GM18505 (cell line): ENCODE data around the gene TTC28.

Source experiments
- ATAC-seq: cut with Tn5 transposase; IDR thresholded peaks from one replicate; pipeline ENCODE4 v1.9.1; 2021; ENCODE audit not compliant: unreplicated experiment
- POLR2A ChIP-seq: IDR thresholded peaks from 4 replicates; pipeline ENCODE4 v1.6.1; 2011; ENCODE audit warnings: borderline replicate concordance; ENCODE audit not compliant: insufficient read depth, insufficient read length; ENCODE audit errors: extremely low read depth

Gene TTC28

DNA sequence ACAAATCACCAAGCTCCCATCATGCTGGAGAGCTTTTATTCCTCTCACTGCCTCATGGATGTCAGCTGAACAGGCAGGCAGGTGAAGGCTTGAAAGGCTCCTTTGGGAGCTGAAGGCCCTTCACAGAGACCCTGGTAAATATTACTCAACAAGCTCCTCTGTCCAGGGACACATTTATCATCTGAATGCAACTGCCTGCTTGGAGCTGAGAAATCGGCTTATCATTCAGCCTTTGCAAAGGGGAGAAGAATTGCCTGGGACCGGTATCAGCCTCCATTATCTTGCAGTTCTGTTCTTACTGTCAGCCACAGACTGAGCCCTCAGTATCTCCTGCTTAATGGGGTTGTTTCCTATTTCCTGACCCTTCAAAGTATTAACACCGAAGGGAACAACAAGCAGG, 646.8 kb downstream of the TTC28 start:
- TF ChIP-seq POLR2A, result no peak
- no peak for ATAC-seq

DNA sequence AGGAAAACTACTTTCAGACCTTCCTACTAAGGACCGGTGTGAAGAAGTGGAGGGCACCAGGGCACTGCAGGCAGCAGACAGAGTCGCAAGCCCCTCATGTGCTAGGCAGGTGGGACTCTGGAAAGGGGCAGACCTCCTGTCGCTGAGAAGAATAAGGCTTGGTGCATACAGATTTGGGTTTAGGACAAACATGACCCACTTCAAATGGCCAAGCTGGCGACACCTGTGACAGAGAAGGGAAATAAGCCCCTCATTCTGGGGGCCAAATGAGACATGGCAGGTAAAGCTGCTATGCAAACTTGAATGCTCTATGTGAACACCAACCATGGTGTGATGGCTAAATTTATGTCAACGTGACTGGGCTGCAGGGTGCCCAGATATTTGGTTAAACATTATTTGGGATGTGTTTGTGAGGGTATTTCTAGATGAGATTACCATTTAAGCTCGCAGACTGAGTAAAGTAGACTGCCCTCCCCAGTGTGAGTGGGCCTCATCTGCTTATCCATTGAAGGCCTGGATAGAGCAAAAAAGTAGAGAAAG, 648.2 kb downstream of the TTC28 start:
- TF ChIP-seq POLR2A, result no peak
- no peak for ATAC-seq

DNA sequence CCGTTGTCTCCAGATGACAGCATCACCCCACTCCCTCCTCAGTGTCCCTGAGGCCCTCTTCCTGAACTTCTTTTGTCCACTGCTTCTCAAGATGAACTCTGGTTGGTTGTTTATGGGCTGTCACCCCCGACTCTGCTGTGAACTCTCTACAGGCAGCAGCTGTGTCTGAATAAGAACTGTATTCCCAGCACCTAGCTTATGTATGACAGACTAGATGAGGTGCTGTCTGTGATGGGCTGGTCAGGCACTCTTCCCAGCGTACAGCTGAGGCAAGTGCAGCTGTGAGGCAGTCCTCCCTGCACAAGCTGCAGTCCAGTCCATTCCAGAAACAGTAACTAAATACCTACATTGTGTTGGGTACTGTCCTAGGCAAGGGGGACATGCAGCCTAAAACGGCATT, 649.2 kb downstream of the TTC28 start:
- ATAC-seq, result no peak

DNA sequence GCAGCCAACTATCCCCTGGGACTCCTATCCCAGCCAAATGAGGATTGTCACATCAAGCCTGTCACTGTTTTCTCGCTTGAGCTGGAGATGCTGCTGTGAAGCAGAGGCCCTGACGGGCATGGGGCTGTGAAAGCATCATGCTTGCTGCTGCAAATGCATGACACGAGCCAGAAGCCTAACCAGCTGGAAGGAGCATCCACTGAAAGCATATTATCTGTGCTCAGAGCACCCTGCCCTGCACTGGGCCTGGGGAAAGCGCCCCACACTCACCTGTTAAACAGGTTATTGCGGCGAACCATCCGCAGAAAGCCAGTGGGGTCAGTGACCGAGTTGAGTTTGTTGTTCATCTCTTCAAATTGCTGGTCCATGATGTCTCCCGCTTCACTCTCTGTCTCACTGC, 649.7 kb downstream of the TTC28 start:
- ATAC-seq, result no peak
- no peak for TF ChIP-seq POLR2A

More for the DNA sequence above, 649.2 kb downstream of the TTC28 start:
- TF ChIP-seq POLR2A, result no peak

DNA sequence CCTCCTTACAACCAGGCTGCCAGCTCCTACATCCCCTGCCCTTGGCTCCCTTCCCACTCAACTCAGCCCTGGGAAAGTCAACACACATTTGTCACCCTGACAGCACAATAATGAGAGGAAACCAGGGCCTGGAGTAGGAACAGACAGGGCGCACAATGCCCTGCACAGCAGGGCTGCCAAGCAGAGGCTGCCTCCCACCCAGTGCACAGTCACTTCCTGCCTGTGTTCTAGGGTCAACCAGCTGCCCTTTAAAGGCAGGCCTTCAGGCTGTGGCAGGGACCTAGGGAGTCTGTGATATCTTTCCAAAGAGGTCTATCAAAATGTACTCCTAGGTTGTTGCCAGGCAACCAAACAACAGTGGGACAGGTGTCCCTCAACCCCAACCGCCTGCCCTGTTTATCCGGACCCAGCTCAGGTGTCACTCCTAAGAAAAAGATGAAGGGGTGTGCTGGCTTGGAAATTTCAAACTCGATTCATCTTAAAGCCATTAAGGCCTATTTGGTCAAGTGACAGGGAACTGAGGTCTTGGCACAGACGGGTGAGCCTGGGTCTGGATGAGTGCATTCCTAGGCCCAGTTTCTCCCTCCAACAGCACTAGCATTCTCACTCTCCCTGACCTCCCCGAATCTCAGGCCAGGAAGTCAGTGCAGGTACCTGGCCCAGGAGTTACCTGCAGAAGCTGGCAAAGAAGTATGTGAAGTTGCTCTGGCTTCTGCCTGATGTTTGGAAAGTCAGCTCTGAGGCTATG, 650.3 kb downstream of the TTC28 start:
- ATAC-seq, result no peak
- TF ChIP-seq POLR2A, result no peak

DNA sequence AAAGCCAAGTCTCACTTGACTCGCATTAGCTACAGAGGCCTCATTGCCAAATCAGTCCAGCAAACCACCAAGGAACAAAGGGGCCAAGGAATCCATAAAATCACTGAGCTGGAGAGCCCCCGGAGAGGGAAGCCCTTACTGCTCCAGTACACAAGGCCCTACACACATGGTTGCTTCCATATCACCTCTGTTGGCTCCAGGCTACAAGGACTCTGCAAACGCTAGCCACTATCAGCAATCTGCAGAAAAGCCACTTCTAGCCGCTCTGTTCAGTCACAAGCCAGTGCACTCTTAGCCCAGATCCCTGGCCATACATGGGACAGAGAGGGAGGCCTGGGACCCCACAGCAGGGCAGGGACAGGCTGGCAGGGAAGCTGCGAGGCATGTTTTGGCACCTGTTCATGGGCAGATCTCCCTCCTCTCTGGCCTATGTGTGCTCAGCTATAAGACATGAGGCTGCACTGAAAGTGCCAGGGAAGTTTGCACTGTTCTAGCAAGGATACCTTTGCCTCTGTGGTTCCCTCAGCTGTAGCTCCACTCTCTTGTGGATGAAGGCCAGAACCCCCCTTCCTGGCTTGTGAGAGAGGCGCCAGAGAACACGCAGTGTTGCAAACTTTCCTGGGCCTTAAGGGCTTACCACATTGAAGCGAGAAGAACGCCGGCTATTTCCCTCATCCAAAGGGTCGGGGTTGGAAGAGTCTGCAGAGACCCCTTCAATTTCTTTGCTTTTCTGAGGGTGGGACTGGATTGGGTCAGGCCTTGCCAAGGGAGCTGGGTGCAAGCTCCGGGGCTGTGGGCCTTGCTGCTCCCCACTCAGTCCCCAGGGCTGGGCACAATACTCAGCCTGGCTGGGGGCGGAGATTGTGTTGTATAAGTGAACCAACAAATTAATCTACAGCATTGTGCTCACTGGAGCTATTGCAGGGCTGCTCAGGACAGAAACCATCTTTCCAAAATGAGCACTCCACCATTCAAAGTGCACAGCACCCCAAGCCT, 651.9 kb downstream of the TTC28 start:
- ATAC-seq, result no peak
- no peak for TF ChIP-seq POLR2A

DNA sequence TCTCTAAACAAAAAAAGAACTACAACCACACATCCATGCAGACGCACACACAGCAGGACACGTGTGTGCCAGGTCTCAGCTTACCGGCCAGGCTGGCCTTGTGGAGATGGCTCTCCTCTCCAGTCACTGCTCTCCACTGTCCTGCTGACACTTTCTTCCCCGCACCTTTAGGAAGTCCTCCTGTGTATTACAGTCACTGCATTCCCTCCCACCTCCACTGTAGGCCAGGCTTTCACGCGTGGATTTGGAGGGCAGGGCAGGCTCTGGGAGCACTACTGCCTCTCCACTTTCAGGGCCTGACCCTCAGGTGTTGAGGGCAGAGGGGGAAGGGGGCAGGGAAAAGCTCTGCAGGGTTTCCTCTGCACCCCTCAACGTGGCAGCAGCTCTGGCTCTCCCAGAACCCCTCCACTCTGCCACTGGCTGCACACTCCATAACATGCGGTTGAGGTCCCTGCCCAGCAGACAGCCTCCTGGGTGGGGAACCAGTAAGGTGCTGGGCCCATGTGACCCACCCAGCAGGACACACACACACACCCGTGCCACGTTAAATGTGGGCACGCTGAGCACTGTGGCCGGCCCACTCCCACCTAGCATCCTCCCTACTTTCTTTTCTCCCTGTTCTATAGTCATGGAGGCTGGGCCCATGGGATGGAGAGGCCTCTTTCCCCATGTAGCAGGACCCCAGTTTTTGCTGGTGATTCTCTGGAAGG, 653.6 kb downstream of the TTC28 start:
- ATAC-seq, result no peak
- no peak for TF ChIP-seq POLR2A

DNA sequence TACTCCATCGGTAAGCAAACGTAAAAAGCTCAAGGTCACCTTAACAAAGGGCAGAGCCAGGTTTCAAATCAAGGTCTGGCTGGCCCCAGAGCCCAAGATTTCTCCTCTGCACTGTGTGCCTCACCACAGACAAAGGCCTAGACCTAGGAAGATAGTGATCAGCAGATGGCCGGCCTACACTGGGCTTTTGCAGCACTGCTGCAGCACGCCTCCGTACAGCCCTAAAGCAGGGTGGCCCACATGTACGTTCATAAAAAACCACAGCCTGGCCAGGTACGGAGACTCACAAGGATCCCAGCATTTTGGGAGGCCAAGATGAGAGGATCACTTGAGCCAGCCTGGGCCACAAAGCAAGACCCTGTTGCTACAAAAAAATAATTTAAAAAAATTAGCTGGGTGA, 654.3 kb downstream of the TTC28 start:
- no peak for ATAC-seq
- no peak for TF ChIP-seq POLR2A

DNA sequence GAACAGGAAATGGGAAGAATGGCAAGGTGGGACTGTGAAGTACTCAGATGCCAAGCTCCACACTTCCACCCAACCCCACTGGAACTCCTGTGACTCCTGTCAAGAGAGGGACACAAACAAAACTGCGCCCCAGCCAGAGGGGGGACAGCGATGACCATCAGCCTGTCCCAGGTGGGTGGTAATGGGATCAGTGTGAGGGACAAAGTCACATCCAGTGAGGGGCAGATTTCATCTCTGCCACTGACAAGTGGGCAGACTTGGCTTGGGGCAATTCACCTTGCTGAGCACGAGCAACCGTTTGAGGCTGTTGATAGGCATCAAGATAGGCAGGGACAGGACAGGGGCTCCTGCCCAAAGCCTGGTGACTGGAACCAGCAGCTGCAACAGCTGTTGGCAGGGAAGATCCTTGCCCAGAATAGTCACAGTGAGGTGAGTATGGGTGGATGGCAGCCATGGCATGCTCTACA, 655.2 kb downstream of the TTC28 start:
- no peak for ATAC-seq
- TF ChIP-seq POLR2A, result no peak

DNA sequence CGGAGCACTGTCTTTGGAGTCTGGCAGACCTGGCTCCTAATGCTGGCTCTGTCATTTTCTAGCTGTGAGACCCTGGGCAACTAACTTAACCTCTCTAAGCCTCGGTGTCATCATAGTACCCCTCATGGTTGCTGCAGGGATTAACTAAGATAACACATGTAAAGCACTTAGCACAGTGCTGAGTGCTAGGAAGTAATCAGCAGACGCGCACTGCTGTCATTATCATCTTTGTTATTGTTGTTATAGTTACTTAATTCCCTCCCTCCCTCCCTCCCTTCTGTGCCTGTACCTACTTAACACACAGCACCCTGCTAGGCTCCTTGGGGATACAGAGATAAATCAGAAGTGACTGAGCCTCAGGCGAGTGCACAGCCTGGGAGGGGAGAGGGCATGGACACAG, 655.9 kb downstream of the TTC28 start:
- no peak for TF ChIP-seq POLR2A
- no peak for ATAC-seq

DNA sequence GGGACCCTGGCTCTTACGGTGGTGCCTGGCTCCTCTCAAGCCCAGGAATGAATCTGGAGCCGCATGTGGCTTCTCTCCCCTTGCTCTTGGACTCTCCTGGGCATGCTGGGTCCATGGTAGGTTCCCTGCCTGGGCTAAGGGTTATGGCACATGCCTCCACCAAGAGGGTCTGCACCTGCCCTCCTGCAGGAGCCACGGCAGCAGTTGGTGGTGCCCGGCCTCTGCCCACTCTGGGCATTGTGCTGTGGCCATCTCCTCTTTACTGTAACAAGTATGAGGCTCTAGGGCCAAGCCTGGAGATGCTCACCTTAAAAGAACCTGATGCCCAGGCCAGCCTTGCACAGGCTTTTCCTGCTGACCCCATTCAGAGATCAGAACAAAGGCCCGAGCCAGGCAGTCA, 656.6 kb downstream of the TTC28 start:
- no peak for TF ChIP-seq POLR2A
- ATAC-seq, result no peak

DNA sequence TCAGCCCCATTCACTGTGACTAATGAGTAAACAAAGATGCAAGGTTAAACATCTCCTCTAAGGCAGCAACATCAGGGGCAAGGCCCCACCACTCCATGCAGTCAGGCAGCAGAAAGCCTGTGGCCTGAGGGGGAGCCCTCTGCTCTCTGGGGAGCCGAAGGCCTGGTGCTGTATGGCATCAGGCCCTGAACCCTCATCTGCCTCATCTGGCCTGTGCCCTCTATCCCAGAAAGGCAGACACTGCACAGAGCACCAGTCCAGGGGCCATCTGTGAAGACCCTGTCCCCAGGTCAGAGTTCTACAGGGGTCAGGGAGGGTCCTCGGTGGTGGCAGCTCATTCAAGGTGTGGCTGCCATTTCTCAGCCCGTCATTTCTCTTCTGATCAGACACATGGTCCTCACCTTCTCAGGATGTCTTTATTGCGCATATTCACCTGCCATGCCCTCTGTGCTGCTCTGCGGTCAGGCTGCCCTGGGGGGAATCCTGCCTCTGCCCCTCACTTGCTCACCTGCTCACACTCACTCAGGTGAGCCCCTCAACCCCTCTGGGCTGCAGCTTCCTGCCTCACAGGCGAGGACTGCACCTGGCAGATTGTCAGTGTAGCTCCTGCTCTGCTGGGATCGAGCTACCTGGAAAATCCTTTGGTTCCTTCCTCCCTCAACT, 657.5 kb downstream of the TTC28 start:
- no peak for ATAC-seq
- no peak for TF ChIP-seq POLR2A
